Kidney epithelial cell (primary cell): ENCODE measurements around the gene VAMP4. TPM values are rescaled to one million over a fixed set of nuclear protein-coding genes. Genes with fewer than 3 reads are reported as not detected.

Experiments used
- DNase-seq: peaks from one replicate; pipeline ENCODE4 v3.0.0-alpha.2; 2010; ENCODE audit warnings: low read depth
- H3K27me3 ChIP-seq: 2 replicates; pipeline ENCODE4 v1.6.0; 2011; ENCODE audit warnings: low read length; ENCODE audit not compliant: control insufficient read depth, insufficient read depth
- H3K36me3 ChIP-seq: 2 replicates; pipeline ENCODE4 v1.5.1; 2011; ENCODE audit warnings: low read length; ENCODE audit not compliant: control insufficient read depth, insufficient read depth
- H3K4me3 ChIP-seq: 2 replicates; pipeline ENCODE4 v1.5.1; 2011; ENCODE audit warnings: low read depth, mild to moderate bottlenecking, control low read depth, low read length
- CTCF ChIP-seq: IDR thresholded peaks from 2 replicates; pipeline ENCODE4 v1.5.1; 2011; ENCODE audit warnings: mild to moderate bottlenecking, moderate library complexity, low read length, control low read depth, inconsistent platforms; ENCODE audit not compliant: insufficient read depth, poor library complexity, severe bottlenecking
- total RNA-seq: library from RNA; depleted of rRNA; stranded (reverse); fragments of >200 nt; gene quantifications from 2 replicates; pipeline ENCODE4 v1.2.3, GENCODE V29; 2015

The VAMP4 gene
- total RNA-seq, 1 donor from 2014 or later, result 5.4 TPM

- no peak for TF ChIP-seq CTCF
- Histone ChIP-seq H3K4me3 (no peak overlapping the region), H3K27me3 (no peaks in the 10 kb centered on the region), H3K36me3 (no peaks in the 10 kb centered on the region)
- no peak for DNase-seq
Observed at GRCh38 chr1:171718848-171719247, 23.0 kb downstream of the VAMP4 start.

GRCh38 chr1:171718216-171718615 lies 23.6 kb downstream of the VAMP4 start:
- H3K4me3 ChIP-seq, result no peak overlapping the region
- H3K27me3 ChIP-seq, result no peaks in the 10 kb centered on the region
- no peak for DNase-seq
- no peak for TF ChIP-seq CTCF
- H3K36me3 ChIP-seq, result no peaks in the 10 kb centered on the region

GRCh38 chr1:171717062-171717718 lies 24.7 kb downstream of the VAMP4 start:
- DNase-seq, result no peak
- Histone ChIP-seq H3K27me3 (no peaks in the 10 kb centered on the region), H3K4me3 (no peak overlapping the region), H3K36me3 (no peaks in the 10 kb centered on the region)
- no peak for TF ChIP-seq CTCF

GRCh38 chr1:171716616-171717015 lies 25.2 kb downstream of the VAMP4 start:
- Histone ChIP-seq H3K27me3 (no peaks in the 10 kb centered on the region), H3K4me3 (no peak overlapping the region), H3K36me3 (no peaks in the 10 kb centered on the region)
- no peak for TF ChIP-seq CTCF
- DNase-seq, result no peak

GRCh38 chr1:171715813-171716251 lies 26.0 kb downstream of the VAMP4 start:
- no peaks in the 10 kb centered on the region for H3K27me3 ChIP-seq
- H3K4me3 ChIP-seq, result no peak overlapping the region
- no peaks in the 10 kb centered on the region for H3K36me3 ChIP-seq
- DNase-seq, result no peak
- peak; percentile 43 for TF ChIP-seq CTCF

GRCh38 chr1:171712341-171712740 lies 29.5 kb downstream of the VAMP4 start:
- DNase-seq, result no peak
- no peak for TF ChIP-seq CTCF
- H3K4me3 ChIP-seq, result no peak overlapping the region
- no peaks in the 10 kb centered on the region for H3K36me3 ChIP-seq
- no peaks in the 10 kb centered on the region for H3K27me3 ChIP-seq
